OCI-LY1 (cell line): ENCODE measurements around the gene MINDY4.

Source experiments
- H2AFZ ChIP-seq: fragments of 200-600 bp; sonication (generic), shearing (Covaris generic); 2 replicates; pipeline ENCODE4 v1.6.0; 2014; ENCODE audit warnings: antibody characterized with exemption, mild to moderate bottlenecking, low read length
- H3F3A ChIP-seq: fragments of 200-600 bp; sonication (generic), shearing (Covaris generic); 2 replicates; pipeline ENCODE4 v1.6.0; 2014; ENCODE audit warnings: mild to moderate bottlenecking, antibody characterized with exemption, low read length, moderate library complexity; ENCODE audit not compliant: insufficient read depth
- H3K27ac ChIP-seq: fragments of 200-600 bp; sonication (generic); 2 replicates; pipeline ENCODE4 v1.5.1; 2014; ENCODE audit warnings: low read length, mixed run types, mild to moderate bottlenecking, low read depth; ENCODE audit not compliant: poor library complexity, severe bottlenecking
- H3K27me3 ChIP-seq: fragments of 200-600 bp; sonication (generic); 2 replicates; pipeline ENCODE4 v1.6.0; 2014; ENCODE audit warnings: antibody characterized with exemption, mild to moderate bottlenecking, low read length, moderate library complexity; ENCODE audit not compliant: insufficient read depth
- H3K36me3 ChIP-seq: fragments of 200-600 bp; sonication (generic); 2 replicates; pipeline ENCODE4 v1.6.1; 2014; ENCODE audit warnings: mild to moderate bottlenecking, antibody characterized with exemption, low read length, moderate library complexity, mixed read lengths; ENCODE audit not compliant: insufficient read depth
- H3K4me1 ChIP-seq: fragments of 200-600 bp; sonication (generic); 2 replicates; pipeline ENCODE4 v1.5.1; 2014; ENCODE audit warnings: mild to moderate bottlenecking, low read length, moderate library complexity; ENCODE audit not compliant: insufficient read depth, severe bottlenecking
- H3K4me2 ChIP-seq: fragments of 200-600 bp; sonication (generic), shearing (Covaris generic); 2 replicates; pipeline ENCODE4 v1.6.1; 2014; ENCODE audit warnings: low read length
- H3K4me3 ChIP-seq: fragments of 200-600 bp; sonication (generic); 2 replicates; pipeline ENCODE4 v1.5.1; 2014; ENCODE audit warnings: low read length, low read depth, mild to moderate bottlenecking, mixed read lengths; ENCODE audit not compliant: poor library complexity, severe bottlenecking
- H3K79me2 ChIP-seq: fragments of 200-600 bp; shearing (Covaris generic); 2 replicates; pipeline ENCODE4 v1.6.1; 2016; ENCODE audit warnings: mixed run types, low read length, mixed read lengths; ENCODE audit not compliant: insufficient read depth
- H3K9ac ChIP-seq: fragments of 200-600 bp; sonication (generic), shearing (Covaris generic); 2 replicates; pipeline ENCODE4 v1.6.1; 2014; ENCODE audit warnings: mild to moderate bottlenecking, low read length, mixed read lengths
- H3K9me2 ChIP-seq: fragments of 200-600 bp; sonication (generic), shearing (Covaris generic); 2 replicates; pipeline ENCODE4 v1.6.1; 2014; ENCODE audit warnings: low read depth, mild to moderate bottlenecking, low read length, mixed read lengths
- H3K9me3 ChIP-seq: fragments of 200-600 bp; shearing (Covaris generic); 2 replicates; pipeline ENCODE4 v1.6.1; 2014; ENCODE audit warnings: low read length, mixed read lengths
- H4K20me1 ChIP-seq: fragments of 200-600 bp; sonication (generic), shearing (Covaris generic); 2 replicates; pipeline ENCODE4 v1.6.0; 2016; ENCODE audit warnings: mild to moderate bottlenecking, low read length; ENCODE audit not compliant: insufficient read depth
- CTCF ChIP-seq: fragments of 200-600 bp; sonication (generic), shearing (Covaris generic); IDR thresholded peaks from 2 replicates; pipeline ENCODE4 v1.5.1; 2017; ENCODE audit warnings: mild to moderate bottlenecking, antibody characterized with exemption, low read length, moderate library complexity, mixed read lengths
- EZH2 ChIP-seq: fragments of 200-600 bp; sonication (generic), shearing (Covaris generic); IDR thresholded peaks from 2 replicates; pipeline ENCODE4 v1.8.0; 2017; ENCODE audit warnings: borderline replicate concordance, mixed run types, mild to moderate bottlenecking, antibody characterized with exemption, low read length, moderate library complexity, mixed read lengths

Gene MINDY4

GRCh38 chr7:30771174-30771879, at the start of gene MINDY4:
Gene MINDY4 (plus strand): TSS chr7:30771417. CDS start chr7:30771494, 77 bp downstream.
- Histone ChIP-seq H3K79me2 (no peaks in the 10 kb centered on the region), H3K9me2 (no peaks in the 10 kb centered on the region), H3K4me2 (peak within 1 kb of the TSS; percentile 94), H3K27me3 (no peaks in the 10 kb centered on the region), H4K20me1 (no peaks in the 10 kb centered on the region), H3F3A (no peaks in the 10 kb centered on the region), H3K9me3 (no peaks in the 10 kb centered on the region), H3K9ac (peak within 1 kb of the TSS; percentile 69), H3K4me3 (peak within 1 kb of the TSS; percentile 80), H3K4me1 (peaks cover 13% of the 10 kb centered on the region), H2AFZ (peak within 1 kb of the TSS; percentile 65), H3K27ac (no peak within 1 kb of the TSS), H3K36me3 (no peaks in the 10 kb centered on the region)
- TF ChIP-seq CTCF (no peak), EZH2 (no peak)

GRCh38 chr7:30722187-30722586, 49.0 kb upstream of the MINDY4 start:
- TF ChIP-seq EZH2 (no peak), CTCF (no peak)
- Histone ChIP-seq H3F3A (no peaks in the 10 kb centered on the region), H3K9me2 (no peaks in the 10 kb centered on the region), H3K27me3 (peaks cover 7% of the 10 kb centered on the region; the same call in 1 of the 2 replicates), H3K9ac (no peak overlapping the region), H2AFZ (no peak overlapping the region), H3K4me2 (no peak overlapping the region), H3K9me3 (peaks cover 3% of the 10 kb centered on the region; the same call in 1 of the 2 replicates), H3K27ac (no peak overlapping the region), H3K4me3 (no peak overlapping the region), H4K20me1 (no peaks in the 10 kb centered on the region), H3K79me2 (no peaks in the 10 kb centered on the region), H3K4me1 (peaks cover 9% of the 10 kb centered on the region), H3K36me3 (no peaks in the 10 kb centered on the region)

GRCh38 chr7:30722671-30723070, 48.5 kb upstream of the MINDY4 start:
- Histone ChIP-seq H3K79me2 (no peaks in the 10 kb centered on the region), H3K9me3 (peaks cover 3% of the 10 kb centered on the region; the same call in 1 of the 2 replicates), H3K4me2 (no peak overlapping the region), H4K20me1 (no peaks in the 10 kb centered on the region), H3K27me3 (peaks cover 7% of the 10 kb centered on the region; the same call in 1 of the 2 replicates), H3K4me1 (peaks cover 13% of the 10 kb centered on the region), H3F3A (no peaks in the 10 kb centered on the region), H3K4me3 (no peak overlapping the region), H3K9me2 (no peaks in the 10 kb centered on the region), H3K27ac (no peak overlapping the region), H2AFZ (no peak overlapping the region), H3K36me3 (no peaks in the 10 kb centered on the region), H3K9ac (no peak overlapping the region)
- TF ChIP-seq EZH2, result no peak
